Heart right ventricle (tissue), 16 donors: ENCODE data around the gene ASCL5. TPM values are rescaled to one million over a fixed set of nuclear protein-coding genes. Genes with fewer than 3 reads are reported as not detected.

Experiments
- ATAC-seq, 8 donors: fragments of 200-7000 bp; cut with Tn5 transposase; one replicate each; pipeline ENCODE4 v1.9.1; 2020; ENCODE audit warnings: mild to moderate bottlenecking in 8 of 8, moderate library complexity in 8 of 8, moderate number of reproducible peaks in 1 of 8
- DNase-seq, 2 donors: peaks; one replicate each; pipeline ENCODE4 v3.0.0-alpha.2; 2020
- H3K27ac ChIP-seq, 10 donors: fragments of 200-600 bp; sonication (generic) in 2 of 10; one replicate each; pipeline versions ENCODE4 v1.5.0 to v1.8.0; 2020 to 2022; ENCODE audit warnings: mild to moderate bottlenecking in 3 of 10
- H3K27me3 ChIP-seq, 7 donors: fragments of 200-600 bp; one replicate each; pipeline ENCODE4 v1.8.0; 2021 to 2022; ENCODE audit warnings: mild to moderate bottlenecking in 2 of 7
- H3K36me3 ChIP-seq, 9 donors: fragments of 200-600 bp; sonication (generic) in 1 of 9; one replicate each; pipeline versions ENCODE4 v1.5.0 to v1.8.0; 2020 to 2022; ENCODE audit warnings: mild to moderate bottlenecking in 2 of 9
- H3K4me1 ChIP-seq, 9 donors: fragments of 200-600 bp; sonication (generic) in 1 of 9; one replicate each; pipeline versions ENCODE4 v1.5.0 to v1.8.0; 2020 to 2022; ENCODE audit warnings: mild to moderate bottlenecking in 4 of 9
- H3K4me3 ChIP-seq, 10 donors: fragments of 200-600 bp; sonication (generic) in 2 of 10; one replicate each; pipeline versions ENCODE4 v1.5.0 to v1.8.0; 2020 to 2022; ENCODE audit warnings: mild to moderate bottlenecking in 7 of 10, moderate library complexity in 2 of 10
- H3K9me3 ChIP-seq, 11 donors: fragments of 200-600 bp in 10 of 11; sonication (generic) in 2 of 11; one replicate each; pipeline versions ENCODE4 v1.5.0 to v1.8.0; 2013 to 2022; ENCODE audit warnings: mild to moderate bottlenecking in 2 of 11, control low read depth in 1 of 11, moderate library complexity in 1 of 11
- CTCF ChIP-seq, 9 donors: fragments of 200-600 bp; sonication (generic) in 2 of 9; IDR thresholded peaks; one replicate each; pipeline versions ENCODE4 v1.5.0 to v1.8.0; 2021 to 2022; ENCODE audit warnings: antibody characterized with exemption in 9 of 9, mild to moderate bottlenecking in 5 of 9, moderate library complexity in 1 of 9
- WGBS, 2 donors: extraction: QIAGEN DNeasy Blood & Tissue Kit; methylation state at CpG; one replicate each; pipeline ENCODE4 v1.1.7; 2013; ENCODE audit warnings: inconsistent platforms in 1 of 2; 5-methylcytosine and 5-hydroxymethylcytosine counted together
- intact Hi-C, 10 donors: fragments of 100-400 bp; cut with DNase I; formaldehyde crosslinking; loops; one replicate each; pipeline versions ENCODE4 v1.11.1 to v1.14.2; 2022
- polyA plus RNA-seq, 2 donors: library from polyadenylated mRNA; stranded (reverse); fragments of 200-250 nt; gene quantifications; one replicate each; pipeline ENCODE4 v1.2.3, GENCODE V29; 2013
- total RNA-seq, 10 donors: library from RNA; stranded (reverse); fragmentation: NEBNext Ultra II Directional in 3 of 10; extraction: Animal tissue kit (Norgen Biotek cat#: 25700) in 3 of 10; gene quantifications; one replicate each; pipeline versions ENCODE4 v1.2.1 to v1.2.4, GENCODE V29; 2021 to 2023
- donor health status: Arrhythmogenic right ventricular cardiomyopathy.
- donor health status: ischemic (EF 13 %, LVEDD 7.1; RV severe dilation, severe dysfunction).
- donor health status: healthy with polysubstance abuse.
- donor health status: DM: no; HTN: yes; CAD: no.
- donor health status: DM: no; HTN: no; CAD: no.
- donor health status: ischemic (EF 25% LVEDD 6.9; RV normal size, moderate dysfunction).
- donor health status: ischemic (EF 25% LVEDD 5.7; RV mildly dilated, moderate dysfunction).
- donor health status: healthy.
- donor health status: DM: yes; HTN: yes; CAD: no.
- donor health status: Ischemic cardiomyopathy.
- donor health status: ischemic (EF 35%, LVEDD 5.7; RV mildly dilated, moderate dysfunction).
- donor health status: nonischemic (EF 11% LVEDD 7.7; RV severe dilation, severe dysfunction).
- donor health status: DM: yes; HTN: yes; CAD: no.
- donor health status: PGD.
- donor health status: ischemic (EF 29% LVEDD 5.4; RV normal size, mild dysfunction).
- donor health status: nonischemic (EF 23%, LVEDD 6.1; RV moderate dilation, normal function).

Gene ASCL5
- total and polyA plus RNA-seq, 12 donors: not detected

GRCh38 chr1:201131398-201131797, 4.4 kb upstream of the ASCL5 start:
- intact Hi-C loops: no loop called here
- H3K4me3 ChIP-seq: no peak overlapping the region
- H3K9me3 ChIP-seq: no peaks in the 10 kb centered on the region
- WGBS, 2 donors: 64 to 78% methylated on average over 4 of the region's 4 CpGs
- no peaks in the 10 kb centered on the region for H3K4me1 ChIP-seq
- no peak overlapping the region for H3K27ac ChIP-seq
- no peak for DNase-seq
- peaks cover 0 to 4% (median 0%) of the 10 kb centered on the region in 7 donors for H3K27me3 ChIP-seq
- no peak for TF ChIP-seq CTCF (IDR thresholded peaks at IDR 0.05)
- peaks cover 0 to 26% (median 15%) of the 10 kb centered on the region in 9 donors for H3K36me3 ChIP-seq
- ATAC-seq: peak in 3 of 8 donors; percentile 17 to 36 (median 21)

- peaks cover 0 to 2% (median 0%) of the 10 kb centered on the region in 9 donors for H3K36me3 ChIP-seq
- H3K27ac ChIP-seq: no peak overlapping the region
- no peaks in the 10 kb centered on the region for H3K9me3 ChIP-seq
- ATAC-seq (no peak), DNase-seq (no peak)
- TF ChIP-seq CTCF (IDR thresholded peaks at IDR 0.05): no peak
- intact Hi-C loops: no loop called here
- H3K4me3 ChIP-seq: no peak overlapping the region
- 96% methylated on average over 13 of the region's 13 CpGs for WGBS, 2 donors
- no peaks in the 10 kb centered on the region for H3K4me1 ChIP-seq
- H3K27me3 ChIP-seq: peaks cover 0 to 13% (median 4%) of the 10 kb centered on the region in 7 donors
Measured at GRCh38 chr1:201128962-201129361, 2.0 kb upstream of the ASCL5 start.

GRCh38 chr1:201128476-201128875, 1.5 kb upstream of the ASCL5 start:
- ATAC-seq: no peak
- Histone ChIP-seq H3K27me3 (peaks cover 0 to 17% (median 4%) of the 10 kb centered on the region in 7 donors), H3K9me3 (no peaks in the 10 kb centered on the region), H3K4me3 (no peak overlapping the region), H3K4me1 (no peaks in the 10 kb centered on the region), H3K27ac (no peak overlapping the region), H3K36me3 (no peaks in the 10 kb centered on the region)
- no peak for DNase-seq
- intact Hi-C loops: no loop called here
- 94 to 96% methylated on average over 9 of the region's 9 CpGs for WGBS, 2 donors
- no peak for TF ChIP-seq CTCF (IDR thresholded peaks at IDR 0.05)

GRCh38 chr1:201127755-201128455, 921 bp upstream of the ASCL5 start:
- no peak overlapping the region for H3K4me3 ChIP-seq
- no peak overlapping the region for H3K27ac ChIP-seq
- no peaks in the 10 kb centered on the region for H3K4me1 ChIP-seq
- peaks cover 0 to 22% (median 9%) of the 10 kb centered on the region in 7 donors for H3K27me3 ChIP-seq
- no peaks in the 10 kb centered on the region for H3K36me3 ChIP-seq
- intact Hi-C loops: no loop called here
- no peaks in the 10 kb centered on the region for H3K9me3 ChIP-seq
- no peak for TF ChIP-seq CTCF (IDR thresholded peaks at IDR 0.05)
- WGBS, 2 donors: 86 to 91% methylated on average over 17 of the region's 17 CpGs
- DNase-seq: no peak
- peak in 1 of 8 donors; percentile 56 for ATAC-seq
